ENCODE results near the gene MPRIP.
"Not testable (repeated sequence)": the region's sequence is repeated elsewhere in the genome, so short reads cannot be mapped to it uniquely, and the experiment has no call there.

Gene MPRIP

GRCh38 chr17:17013828-17014747 lies 28.2 kb upstream of the MPRIP start:
- DNase-seq = not testable (repeated sequence)

- peak in 14 of 56 donors; percentile 19 to 62 (median 32) for DNase-seq
Observed at GRCh38 chr17:17014748-17015124, 27.5 kb upstream of the MPRIP start.

DNA sequence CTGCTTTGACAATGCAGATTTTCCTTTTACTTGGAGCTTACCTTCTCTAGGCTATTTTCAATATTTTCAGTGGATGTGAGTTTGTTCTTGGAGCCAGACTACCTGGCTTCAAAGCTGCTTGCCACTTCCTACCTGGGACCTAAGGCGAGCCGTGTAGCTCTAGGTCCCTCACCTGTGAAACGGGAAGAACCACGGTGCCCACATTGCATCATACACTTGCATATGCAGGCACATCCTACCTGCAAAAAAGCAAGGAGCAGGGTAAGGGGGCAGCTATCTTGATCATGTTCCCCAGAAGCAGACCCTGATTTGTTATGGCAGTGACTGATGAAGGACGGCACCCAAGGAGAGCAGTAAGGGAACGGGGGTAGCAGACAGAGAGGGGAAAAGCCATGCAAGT lies 27.0 kb upstream of the MPRIP start:
- DNase-seq = no peak

DNA sequence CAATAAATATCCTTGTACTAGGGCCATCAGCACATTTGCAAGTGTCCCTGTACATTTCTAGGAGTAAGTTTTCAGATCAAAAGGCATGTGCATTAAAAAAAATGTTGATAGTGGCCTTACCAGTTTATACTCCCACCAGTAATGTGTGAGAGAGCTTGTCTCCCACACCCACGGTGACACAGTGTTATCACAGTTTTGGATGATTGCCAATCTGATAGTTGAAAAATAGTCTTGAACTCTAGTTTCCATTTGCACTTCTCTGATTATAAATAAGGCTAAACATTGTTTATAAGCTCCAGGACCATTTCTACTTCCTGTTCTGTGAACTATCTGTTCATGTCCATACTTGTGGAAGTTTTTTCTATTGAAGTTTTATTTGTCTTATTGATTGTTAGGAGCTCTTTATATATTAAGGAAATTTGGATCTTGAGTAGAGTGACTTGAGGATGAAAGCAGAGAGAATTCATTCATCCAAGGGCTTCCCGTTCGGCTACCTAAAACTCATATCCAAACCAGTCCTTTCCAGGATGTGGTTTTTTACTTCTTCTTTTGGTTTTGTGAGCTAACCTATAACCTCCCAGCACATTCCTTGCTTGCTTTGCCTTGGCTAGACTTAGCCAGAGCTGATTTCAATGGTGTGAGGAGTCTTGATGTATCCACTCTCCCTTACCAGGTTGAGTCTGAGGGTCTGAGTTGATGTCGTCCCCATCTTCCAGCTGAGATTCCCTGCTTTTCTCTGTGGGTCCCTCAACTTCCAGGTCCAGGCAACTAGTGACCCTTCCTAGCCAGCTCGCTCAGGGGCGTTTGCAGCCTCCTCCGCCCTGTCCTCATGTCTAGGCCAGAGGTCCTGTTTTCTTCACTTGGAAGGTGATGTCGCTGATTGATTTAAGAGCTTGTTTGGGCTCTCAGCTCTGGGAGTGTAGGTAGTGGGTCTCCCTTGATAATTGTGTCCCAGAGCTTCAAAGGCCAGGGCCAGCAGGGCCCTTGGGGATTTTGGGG lies 25.8 kb upstream of the MPRIP start:
- DNase-seq = not testable (repeated sequence)

DNA sequence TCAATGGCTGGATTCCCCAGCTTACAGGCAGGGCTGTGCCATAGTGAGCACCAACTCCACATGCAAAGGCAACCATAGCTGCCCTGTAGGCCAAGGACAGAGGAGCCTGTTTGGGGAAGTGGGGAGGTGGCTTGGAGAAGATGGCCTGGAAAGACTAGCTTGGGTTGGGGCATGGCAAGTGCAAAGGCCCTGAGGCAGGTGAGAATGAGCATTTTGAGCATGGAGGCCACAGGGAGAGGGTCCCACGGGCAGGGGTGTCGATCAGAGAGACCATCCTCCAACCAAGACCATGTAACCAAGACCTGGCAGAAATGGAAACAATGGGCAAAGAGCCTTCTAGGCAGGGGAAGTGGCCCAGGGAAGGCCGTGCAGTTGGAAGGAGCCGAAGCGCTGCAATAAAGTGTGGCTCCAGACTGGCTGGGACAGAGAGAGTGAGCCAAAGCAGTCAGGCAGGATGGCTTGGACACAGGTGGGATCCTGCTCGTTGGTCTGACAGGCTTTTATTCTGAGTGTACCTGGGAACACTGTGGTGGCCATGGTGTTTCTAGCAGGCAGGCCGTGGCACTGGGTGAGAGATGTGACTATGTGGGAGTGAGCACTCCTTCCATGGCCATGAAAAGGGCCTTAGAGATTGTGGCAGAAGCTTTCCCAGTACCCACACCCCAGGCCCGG lies 24.8 kb upstream of the MPRIP start:
- no peak for DNase-seq

- no peak for DNase-seq
Observed at GRCh38 chr17:17018021-17018441, 24.2 kb upstream of the MPRIP start.

DNA sequence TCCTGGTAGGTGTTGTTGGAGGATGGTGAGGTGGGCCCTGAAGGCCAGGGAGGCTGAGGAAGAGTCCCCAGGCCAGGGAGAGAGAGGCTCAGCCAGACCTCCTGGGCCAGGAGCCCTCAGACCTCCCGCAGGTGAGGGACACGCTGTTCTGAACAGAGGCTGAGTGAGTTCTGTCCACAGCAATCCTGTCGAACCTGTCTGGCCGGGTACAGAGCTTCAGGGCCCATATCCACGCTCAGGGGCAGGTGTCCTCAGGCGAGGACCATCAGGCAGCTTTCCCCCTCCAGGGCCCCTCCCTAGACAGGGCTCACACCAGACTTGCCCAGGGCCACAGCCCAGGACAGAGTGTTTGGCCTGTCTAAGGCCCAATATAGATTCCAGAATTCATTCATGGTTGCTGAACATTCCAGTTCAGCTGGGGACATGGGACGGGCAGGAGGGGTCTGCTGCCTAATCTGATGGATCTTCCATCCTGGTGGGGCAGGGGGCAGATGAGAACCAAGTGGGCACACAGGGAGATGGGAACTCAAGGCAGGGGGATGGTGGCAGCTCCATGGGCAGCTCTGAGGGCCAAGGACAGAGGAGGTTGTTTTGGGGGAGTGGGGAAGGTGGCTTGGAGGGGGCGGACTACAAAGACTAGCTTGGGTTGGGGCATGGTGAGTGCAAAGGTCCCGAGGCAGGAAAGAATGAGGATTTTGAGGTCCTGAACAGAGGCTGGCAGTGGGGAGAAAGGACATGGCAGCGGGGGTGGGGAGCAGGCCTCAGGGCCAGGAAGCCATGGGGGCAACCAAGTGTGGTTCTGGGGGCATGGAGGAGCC lies 23.4 kb upstream of the MPRIP start:
- DNase-seq = no peak

- no peak for DNase-seq
Observed at GRCh38 chr17:17019430-17019762, 22.9 kb upstream of the MPRIP start.

GRCh38 chr17:17019891-17020456 lies 22.3 kb upstream of the MPRIP start:
- DNase-seq = no peak

DNA sequence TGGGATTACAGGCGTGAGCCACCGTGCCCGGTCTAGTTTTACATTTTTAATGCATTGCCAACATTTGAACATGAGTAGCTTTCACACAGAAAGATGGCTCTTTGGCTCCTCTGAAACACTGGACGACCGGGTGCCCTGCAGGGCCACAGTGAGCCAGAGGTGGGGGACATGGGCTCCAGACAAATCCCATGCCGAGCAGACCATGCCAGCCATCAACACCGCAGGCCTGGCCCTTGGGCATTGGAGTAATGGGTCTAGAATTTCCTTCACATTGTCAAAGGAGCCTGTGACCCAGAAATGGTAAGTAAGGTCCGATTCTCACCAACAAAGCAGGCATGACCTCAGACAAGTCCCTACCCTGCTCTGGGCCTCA lies 21.4 kb upstream of the MPRIP start:
- DNase-seq = no peak

- peak in 33 of 56 donors; percentile 31 to 79 (median 53) for DNase-seq
Observed at GRCh38 chr17:17021194-17021863, 20.9 kb upstream of the MPRIP start.

DNA sequence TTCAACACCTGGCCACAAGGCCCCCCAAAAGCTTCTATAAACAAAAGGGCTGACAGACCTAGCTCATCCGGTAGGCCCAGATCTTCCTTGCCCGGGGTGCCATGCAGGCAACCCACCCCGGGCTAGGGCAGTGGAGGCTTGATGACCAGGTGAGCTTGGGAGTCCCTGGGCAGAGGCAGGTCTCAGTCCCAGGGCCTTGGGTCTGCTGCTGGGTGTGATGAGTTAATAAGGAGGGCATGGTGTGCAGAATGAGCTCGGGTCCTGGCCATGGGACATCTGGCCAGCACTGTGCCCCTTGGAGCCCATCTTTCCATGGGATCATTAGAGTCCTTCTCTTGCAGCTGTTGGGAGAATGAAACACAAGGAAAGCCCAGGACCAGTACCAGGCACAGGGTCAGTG lies 20.2 kb upstream of the MPRIP start:
- no peak for DNase-seq

GRCh38 chr17:17022456-17022855 lies 19.8 kb upstream of the MPRIP start:
- DNase-seq = no peak

- no peak for DNase-seq
Observed at GRCh38 chr17:17024778-17025300, 17.4 kb upstream of the MPRIP start.

DNA sequence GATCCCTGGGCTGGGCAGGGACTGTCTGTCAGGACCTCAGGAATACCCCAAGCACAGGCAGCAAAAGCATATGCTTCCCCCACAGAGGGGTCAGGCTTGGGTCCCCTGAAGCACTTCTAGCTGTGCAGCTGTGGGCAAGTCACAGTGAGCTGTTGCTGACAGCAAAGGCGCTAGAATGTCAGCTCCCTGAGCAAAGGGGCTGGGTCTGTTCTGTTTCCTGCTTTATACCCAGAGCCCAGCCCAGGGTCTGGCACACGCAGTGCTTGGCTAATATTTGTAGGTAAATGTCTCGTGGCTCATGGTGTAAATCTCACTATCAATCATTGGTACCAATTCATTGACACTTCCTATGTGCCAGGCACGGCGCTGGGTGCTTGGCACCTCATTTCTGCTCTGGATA lies 16.6 kb upstream of the MPRIP start:
- DNase-seq = no peak

DNA sequence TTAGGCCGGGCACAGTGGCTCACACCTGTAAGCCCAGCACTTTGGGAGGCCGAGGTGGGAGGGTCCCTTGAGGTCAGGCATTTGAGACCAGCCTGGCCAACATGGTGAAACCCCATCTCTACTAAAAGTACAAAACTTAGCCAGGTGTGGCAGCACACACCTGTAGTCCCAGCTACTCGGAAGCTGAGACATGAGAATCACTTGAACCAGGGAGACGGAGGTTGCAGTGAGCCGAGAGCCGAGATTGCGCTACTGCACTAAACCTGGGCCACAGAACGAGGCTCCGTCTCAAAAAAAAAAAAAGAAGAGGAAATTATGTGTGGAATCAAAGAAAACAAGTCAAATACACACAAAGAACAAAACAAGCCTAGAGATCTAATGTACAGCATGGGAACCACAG lies 16.1 kb upstream of the MPRIP start:
- DNase-seq = no peak

DNA sequence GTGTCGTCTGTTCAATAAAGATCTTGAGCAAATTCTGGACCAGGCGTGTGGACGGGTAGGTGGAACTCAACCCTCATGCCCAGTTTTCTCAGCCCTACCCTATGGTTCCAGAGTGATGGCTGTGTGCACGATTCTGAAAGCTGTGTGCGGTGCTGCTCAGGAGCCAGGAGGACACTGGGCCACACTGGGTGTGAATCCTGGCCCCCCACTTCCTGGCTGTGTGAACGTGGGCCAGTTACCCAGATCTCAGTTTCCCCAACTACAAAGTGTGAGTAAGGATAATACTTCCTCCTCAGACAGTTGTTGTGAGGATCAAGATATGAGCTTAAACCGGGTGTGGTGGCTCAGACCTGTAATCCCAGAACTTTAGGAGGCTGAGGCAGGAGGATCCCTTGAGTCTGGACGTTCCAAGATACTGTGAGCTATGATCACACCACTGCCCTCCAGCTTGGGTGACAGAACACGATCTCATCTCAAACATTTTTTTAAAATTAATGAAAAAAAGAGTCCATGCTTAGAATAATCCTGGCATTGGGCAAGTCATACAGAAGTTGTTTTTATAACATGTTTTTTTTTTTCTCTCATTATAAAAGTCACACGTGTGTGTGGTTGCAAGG lies 14.7 kb upstream of the MPRIP start:
- no peak for DNase-seq

DNA sequence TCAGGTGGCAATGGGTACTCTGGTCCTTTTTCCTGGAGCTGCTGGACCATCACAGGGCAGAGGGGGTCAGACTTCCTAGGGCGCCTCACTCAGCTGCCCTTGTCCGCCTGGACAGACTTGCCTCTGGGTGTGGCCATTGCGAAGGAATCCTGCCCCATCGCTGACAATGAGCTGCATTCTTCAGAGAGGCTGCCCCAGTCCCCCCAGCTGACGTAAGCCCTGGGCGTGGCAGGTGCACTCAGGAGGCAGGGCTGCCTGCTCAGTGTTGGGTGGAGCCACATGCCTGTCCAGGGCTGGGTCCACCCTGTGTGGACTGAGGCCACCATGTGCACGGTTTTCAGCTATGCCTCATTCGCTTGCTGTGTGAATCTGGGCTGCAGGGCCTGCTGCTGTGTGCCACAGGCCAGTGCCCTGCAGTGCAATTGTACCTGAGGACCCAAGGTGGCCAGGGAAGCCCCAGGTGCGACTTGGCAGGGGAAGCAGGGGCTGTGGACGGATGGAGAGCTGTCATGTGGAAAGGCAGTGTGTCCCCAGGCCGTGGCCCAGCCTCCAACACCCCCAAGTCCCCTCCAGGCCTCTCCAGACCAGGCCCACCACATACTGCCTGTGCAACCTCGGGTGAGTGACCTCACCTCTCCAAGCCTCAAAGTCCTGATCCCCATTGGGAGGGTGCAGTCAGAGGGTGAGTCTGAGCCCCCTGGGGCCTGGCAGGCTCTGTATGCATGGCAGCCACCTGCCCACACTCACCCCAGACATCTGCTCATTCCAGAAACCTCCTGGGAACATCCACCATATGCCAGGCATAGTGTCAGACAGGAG lies 14.0 kb upstream of the MPRIP start:
- DNase-seq = peak in 9 of 56 donors; percentile 8 to 52 (median 26)

All from amygdala (tissue), 56 donors.